LNCaP clone FGC (cell line): ENCODE measurements around the gene SPNS2.

Source experiments
- DNase-seq: peaks from one replicate; pipeline ENCODE4 v3.0.0-alpha.2; 2011; ENCODE audit warnings: low read depth
- H3K4me3 ChIP-seq: 2 replicates; pipeline ENCODE4 v1.5.1; 2011; ENCODE audit warnings: mild to moderate bottlenecking, low read depth, low read length, control low read depth
- TF ChIP-seq, protein P1 (sequence below): IDR thresholded peaks from 2 replicates; pipeline ENCODE4 v1.5.1; 2012; ENCODE audit warnings: mild to moderate bottlenecking; ENCODE audit not compliant: control insufficient read depth, insufficient read depth; ENCODE audit errors: extremely low read depth

The SPNS2 gene

GRCh38 chr17:4514779-4515178 is 16.1 kb downstream of the SPNS2 start:
- no peak for DNase-seq
- no peak overlapping the region for H3K4me3 ChIP-seq
- TF ChIP-seq, protein P1, sequence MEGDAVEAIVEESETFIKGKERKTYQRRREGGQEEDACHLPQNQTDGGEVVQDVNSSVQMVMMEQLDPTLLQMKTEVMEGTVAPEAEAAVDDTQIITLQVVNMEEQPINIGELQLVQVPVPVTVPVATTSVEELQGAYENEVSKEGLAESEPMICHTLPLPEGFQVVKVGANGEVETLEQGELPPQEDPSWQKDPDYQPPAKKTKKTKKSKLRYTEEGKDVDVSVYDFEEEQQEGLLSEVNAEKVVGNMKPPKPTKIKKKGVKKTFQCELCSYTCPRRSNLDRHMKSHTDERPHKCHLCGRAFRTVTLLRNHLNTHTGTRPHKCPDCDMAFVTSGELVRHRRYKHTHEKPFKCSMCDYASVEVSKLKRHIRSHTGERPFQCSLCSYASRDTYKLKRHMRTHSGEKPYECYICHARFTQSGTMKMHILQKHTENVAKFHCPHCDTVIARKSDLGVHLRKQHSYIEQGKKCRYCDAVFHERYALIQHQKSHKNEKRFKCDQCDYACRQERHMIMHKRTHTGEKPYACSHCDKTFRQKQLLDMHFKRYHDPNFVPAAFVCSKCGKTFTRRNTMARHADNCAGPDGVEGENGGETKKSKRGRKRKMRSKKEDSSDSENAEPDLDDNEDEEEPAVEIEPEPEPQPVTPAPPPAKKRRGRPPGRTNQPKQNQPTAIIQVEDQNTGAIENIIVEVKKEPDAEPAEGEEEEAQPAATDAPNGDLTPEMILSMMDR: no peak

DNA sequence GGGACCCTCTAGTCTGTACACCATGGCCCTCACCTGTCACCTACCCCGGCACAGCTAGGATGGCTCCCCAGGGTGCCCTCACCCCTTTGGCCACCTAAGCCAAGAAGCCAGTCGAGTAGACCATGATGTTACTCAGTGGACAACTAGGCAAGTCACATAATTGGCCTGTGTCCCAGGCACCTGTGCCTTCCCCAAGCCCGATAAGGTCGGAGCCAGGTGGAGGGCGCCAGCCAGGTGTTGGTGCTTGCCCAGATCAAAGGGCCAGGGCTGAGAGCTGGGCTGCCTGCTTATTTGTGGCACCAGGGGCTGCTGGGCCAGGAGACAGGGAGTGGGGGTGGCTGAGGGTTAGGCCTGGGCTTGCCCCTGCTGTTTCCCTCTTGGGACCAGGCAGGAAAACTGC is 16.8 kb downstream of the SPNS2 start:
- TF ChIP-seq, protein P1: no peak
- no peak for DNase-seq
- no peak overlapping the region for H3K4me3 ChIP-seq

GRCh38 chr17:4516735-4517134 is 18.1 kb downstream of the SPNS2 start:
- H3K4me3 ChIP-seq: no peak overlapping the region
- TF ChIP-seq, protein P1: no peak
- no peak for DNase-seq

- TF ChIP-seq, protein P1: no peak
- H3K4me3 ChIP-seq: no peak overlapping the region
- DNase-seq: no peak
Observed at GRCh38 chr17:4518901-4519300, 20.2 kb downstream of the SPNS2 start.

DNA sequence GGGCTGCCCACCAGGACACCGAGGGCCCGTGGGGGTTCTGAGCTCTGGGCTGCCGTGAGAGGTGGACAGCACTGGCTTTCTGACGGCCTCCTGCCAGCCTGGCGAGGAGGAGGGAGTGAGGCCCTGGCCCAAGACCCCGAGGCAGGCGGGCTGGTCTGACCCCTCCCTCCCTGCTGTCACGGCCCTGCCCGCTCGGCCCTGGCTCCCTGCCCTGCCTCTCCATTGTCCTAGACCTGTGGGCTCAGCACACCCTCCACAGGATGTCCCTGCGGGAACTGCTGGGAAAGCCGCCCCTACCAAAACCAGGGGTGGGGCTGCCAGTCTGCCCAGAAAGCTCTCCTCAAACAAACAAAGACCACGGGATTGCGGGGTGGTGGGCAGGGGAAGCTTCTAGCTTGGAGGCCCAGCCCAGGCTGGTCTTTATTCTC is 20.7 kb downstream of the SPNS2 start:
- TF ChIP-seq, protein P1: no peak
- H3K4me3 ChIP-seq: no peak overlapping the region
- DNase-seq: no peak

GRCh38 chr17:4520060-4520893 is 21.6 kb downstream of the SPNS2 start:
- no peak overlapping the region for H3K4me3 ChIP-seq
- DNase-seq: no peak
- TF ChIP-seq, protein P1: no peak

GRCh38 chr17:4520894-4521600 is 22.4 kb downstream of the SPNS2 start:
- TF ChIP-seq, protein P1: no peak
- no peak overlapping the region for H3K4me3 ChIP-seq
- DNase-seq: peak; percentile 13
